DND-41 (cell line): ENCODE data around the gene CHST14.

Experiments
- CTCF ChIP-seq: IDR thresholded peaks from 2 replicates; pipeline ENCODE4 v1.5.1; 2012; ENCODE audit warnings: borderline replicate concordance, low read length, moderate library complexity, mild to moderate bottlenecking; ENCODE audit not compliant: poor library complexity, severe bottlenecking; ENCODE audit errors: extremely low read depth
- EZH2 ChIP-seq: IDR thresholded peaks from 3 replicates; pipeline ENCODE4 v1.6.1; 2012; ENCODE audit warnings: borderline replicate concordance, low read depth, mild to moderate bottlenecking, moderate library complexity, low read length, inconsistent platforms; ENCODE audit not compliant: severe bottlenecking

GRCh38 chr15:40424483-40425115, 46.2 kb upstream of the CHST14 start:
- TF ChIP-seq EZH2, result no peak
- TF ChIP-seq CTCF, result no peak
